ENCODE results near the gene RNF224.
A peak's percentile ranks its signal among the peaks of the same experiment; 100 is the strongest.

The RNF224 gene

GRCh38 chr9:137206602-137207001, 20.7 kb upstream of the RNF224 start:
- no peak overlapping the region for H3K27ac ChIP-seq (ENCODE audit: low read length, poor library complexity, severe bottlenecking)
- no peak overlapping the region for H2BK5ac ChIP-seq (ENCODE audit: low read depth, low read length, poor library complexity, severe bottlenecking)
- H3K23ac ChIP-seq (ENCODE audit: low read length in 2 of 2) = no peak overlapping the region
- no peak overlapping the region for H4K91ac ChIP-seq (ENCODE audit: low read length)
- WGBS = 94% methylated on average over 7 of the region's 7 CpGs
- H2BK120ac ChIP-seq (ENCODE audit: low read depth, low read length) = no peak overlapping the region
- H3K4me3 ChIP-seq (ENCODE audit: insufficient read depth in 1 of 2, low read depth in 1 of 2, low read length in 2 of 2) = peak overlapping the region in 1 of 2 experiments; percentile 96
- no peaks in the 10 kb centered on the region for H3K27me3 ChIP-seq (ENCODE audit: control insufficient read depth in 1 of 2, insufficient read depth in 1 of 2, low read length in 2 of 2)
- no peak overlapping the region for H3K14ac ChIP-seq (ENCODE audit: low read length in 2 of 2)
- H3K36me3 ChIP-seq (ENCODE audit: control insufficient read depth in 1 of 2, insufficient read depth in 2 of 2, low read depth in 1 of 2, low read length in 2 of 2) = peaks cover 19 to 39% of the 10 kb centered on the region in 2 experiments
- H2AFZ ChIP-seq (ENCODE audit: low read depth, low read length) = no peak overlapping the region
- no peak overlapping the region for H3K18ac ChIP-seq (ENCODE audit: low read depth in 1 of 2, low read length in 2 of 2)
- H3K79me1 ChIP-seq (replicated peaks; ENCODE audit: low read length, poor library complexity, severe bottlenecking) = peaks cover 30% of the 10 kb centered on the region
- no peaks in the 10 kb centered on the region for H3K9me3 ChIP-seq (ENCODE audit: control insufficient read depth, low read length)
- H3K9ac ChIP-seq (ENCODE audit: low read length) = peak overlapping the region; percentile 98
- H2AK5ac ChIP-seq (ENCODE audit: low read length, severe bottlenecking) = no peak overlapping the region
- H4K8ac ChIP-seq (ENCODE audit: low read length) = peak overlapping the region; percentile 5
- DNase-seq = no peak
- no peak overlapping the region for H2BK15ac ChIP-seq (ENCODE audit: low read depth, poor library complexity, severe bottlenecking)
- no peak overlapping the region for H2BK12ac ChIP-seq (ENCODE audit: low read length in 2 of 2)
- H3K4me2 ChIP-seq (ENCODE audit: low read length, poor library complexity, severe bottlenecking) = no peak overlapping the region
- H3K4me1 ChIP-seq (ENCODE audit: control insufficient read depth, insufficient read depth, low read depth, low read length) = peaks cover 26% of the 10 kb centered on the region
- H3K4ac ChIP-seq (ENCODE audit: low read depth in 1 of 2, low read length in 2 of 2) = no peak overlapping the region

- Histone ChIP-seq H3K79me1 (replicated peaks; ENCODE audit: low read length, poor library complexity, severe bottlenecking) (peaks cover 17% of the 10 kb centered on the region), H2BK12ac (ENCODE audit: low read length in 2 of 2) (no peak overlapping the region), H3K14ac (ENCODE audit: low read length in 2 of 2) (no peak overlapping the region), H3K23ac (ENCODE audit: low read length in 2 of 2) (no peak overlapping the region), H3K27me3 (ENCODE audit: control insufficient read depth in 1 of 2, insufficient read depth in 1 of 2, low read length in 2 of 2) (no peaks in the 10 kb centered on the region), H3K9ac (ENCODE audit: low read length) (no peak overlapping the region), H4K91ac (ENCODE audit: low read length) (no peak overlapping the region), H3K4me2 (ENCODE audit: low read length, poor library complexity, severe bottlenecking) (no peak overlapping the region), H3K27ac (ENCODE audit: low read length, poor library complexity, severe bottlenecking) (no peak overlapping the region), H2BK5ac (ENCODE audit: low read depth, low read length, poor library complexity, severe bottlenecking) (no peak overlapping the region), H3K4me1 (ENCODE audit: control insufficient read depth, insufficient read depth, low read depth, low read length) (peaks cover 10% of the 10 kb centered on the region), H3K18ac (ENCODE audit: low read depth in 1 of 2, low read length in 2 of 2) (no peak overlapping the region), H3K4me3 (ENCODE audit: insufficient read depth in 1 of 2, low read depth in 1 of 2, low read length in 2 of 2) (no peak overlapping the region), H3K4ac (ENCODE audit: low read depth in 1 of 2, low read length in 2 of 2) (no peak overlapping the region), H4K8ac (ENCODE audit: low read length) (no peak overlapping the region), H2BK120ac (ENCODE audit: low read depth, low read length) (no peak overlapping the region), H2AK5ac (ENCODE audit: low read length, severe bottlenecking) (no peak overlapping the region), H2BK15ac (ENCODE audit: low read depth, poor library complexity, severe bottlenecking) (no peak overlapping the region), H3K36me3 (ENCODE audit: control insufficient read depth in 1 of 2, insufficient read depth in 2 of 2, low read depth in 1 of 2, low read length in 2 of 2) (peaks cover 21 to 88% of the 10 kb centered on the region in 2 experiments), H2AFZ (ENCODE audit: low read depth, low read length) (no peak overlapping the region), H3K9me3 (ENCODE audit: control insufficient read depth, low read length) (no peaks in the 10 kb centered on the region)
- WGBS = 88% methylated on average over 13 of the region's 13 CpGs
- DNase-seq = no peak
Observed at GRCh38 chr9:137211532-137211931, 15.8 kb upstream of the RNF224 start.

- H3K14ac ChIP-seq (ENCODE audit: low read length in 2 of 2) = no peak overlapping the region
- H3K9me3 ChIP-seq (ENCODE audit: control insufficient read depth, low read length) = no peaks in the 10 kb centered on the region
- no peak overlapping the region for H4K8ac ChIP-seq (ENCODE audit: low read length)
- H3K23ac ChIP-seq (ENCODE audit: low read length in 2 of 2) = no peak overlapping the region
- H2AFZ ChIP-seq (ENCODE audit: low read depth, low read length) = no peak overlapping the region
- no peak overlapping the region for H2AK5ac ChIP-seq (ENCODE audit: low read length, severe bottlenecking)
- H3K9ac ChIP-seq (ENCODE audit: low read length) = no peak overlapping the region
- WGBS = 92% methylated on average over 21 of the region's 21 CpGs
- peaks cover 13 to 85% of the 10 kb centered on the region in 2 experiments for H3K36me3 ChIP-seq (ENCODE audit: control insufficient read depth in 1 of 2, insufficient read depth in 2 of 2, low read depth in 1 of 2, low read length in 2 of 2)
- no peak overlapping the region for H3K27ac ChIP-seq (ENCODE audit: low read length, poor library complexity, severe bottlenecking)
- no peak overlapping the region for H3K18ac ChIP-seq (ENCODE audit: low read depth in 1 of 2, low read length in 2 of 2)
- peaks cover 8% of the 10 kb centered on the region for H3K79me1 ChIP-seq (replicated peaks; ENCODE audit: low read length, poor library complexity, severe bottlenecking)
- no peak overlapping the region for H2BK12ac ChIP-seq (ENCODE audit: low read length in 2 of 2)
- H2BK120ac ChIP-seq (ENCODE audit: low read depth, low read length) = no peak overlapping the region
- no peak overlapping the region for H2BK15ac ChIP-seq (ENCODE audit: low read depth, poor library complexity, severe bottlenecking)
- peaks cover 14% of the 10 kb centered on the region for H3K4me1 ChIP-seq (ENCODE audit: control insufficient read depth, insufficient read depth, low read depth, low read length)
- H3K4ac ChIP-seq (ENCODE audit: low read depth in 1 of 2, low read length in 2 of 2) = no peak overlapping the region
- H3K4me2 ChIP-seq (ENCODE audit: low read length, poor library complexity, severe bottlenecking) = no peak overlapping the region
- no peak for DNase-seq
- H4K91ac ChIP-seq (ENCODE audit: low read length) = no peak overlapping the region
- H3K27me3 ChIP-seq (ENCODE audit: control insufficient read depth in 1 of 2, insufficient read depth in 1 of 2, low read length in 2 of 2) = no peaks in the 10 kb centered on the region
- no peak overlapping the region for H2BK5ac ChIP-seq (ENCODE audit: low read depth, low read length, poor library complexity, severe bottlenecking)
- H3K4me3 ChIP-seq (ENCODE audit: insufficient read depth in 1 of 2, low read depth in 1 of 2, low read length in 2 of 2) = no peak overlapping the region
Observed at GRCh38 chr9:137212520-137212919, 14.8 kb upstream of the RNF224 start.

- Histone ChIP-seq H2AK5ac (ENCODE audit: low read length, severe bottlenecking) (no peak overlapping the region), H3K4me3 (ENCODE audit: insufficient read depth in 1 of 2, low read depth in 1 of 2, low read length in 2 of 2) (no peak overlapping the region), H2BK5ac (ENCODE audit: low read depth, low read length, poor library complexity, severe bottlenecking) (no peak overlapping the region), H3K4me2 (ENCODE audit: low read length, poor library complexity, severe bottlenecking) (no peak overlapping the region), H3K9me3 (ENCODE audit: control insufficient read depth, low read length) (no peaks in the 10 kb centered on the region), H2BK15ac (ENCODE audit: low read depth, poor library complexity, severe bottlenecking) (no peak overlapping the region), H3K23ac (ENCODE audit: low read length in 2 of 2) (no peak overlapping the region), H3K18ac (ENCODE audit: low read depth in 1 of 2, low read length in 2 of 2) (no peak overlapping the region), H3K9ac (ENCODE audit: low read length) (no peak overlapping the region), H3K79me1 (replicated peaks; ENCODE audit: low read length, poor library complexity, severe bottlenecking) (peaks cover 7% of the 10 kb centered on the region), H2AFZ (ENCODE audit: low read depth, low read length) (no peak overlapping the region), H4K8ac (ENCODE audit: low read length) (peak overlapping the region; percentile 10), H3K14ac (ENCODE audit: low read length in 2 of 2) (no peak overlapping the region), H3K27ac (ENCODE audit: low read length, poor library complexity, severe bottlenecking) (no peak overlapping the region), H2BK120ac (ENCODE audit: low read depth, low read length) (no peak overlapping the region), H2BK12ac (ENCODE audit: low read length in 2 of 2) (no peak overlapping the region), H3K27me3 (ENCODE audit: control insufficient read depth in 1 of 2, insufficient read depth in 1 of 2, low read length in 2 of 2) (no peaks in the 10 kb centered on the region), H3K36me3 (ENCODE audit: control insufficient read depth in 1 of 2, insufficient read depth in 2 of 2, low read depth in 1 of 2, low read length in 2 of 2) (peaks cover 11 to 83% of the 10 kb centered on the region in 2 experiments), H3K4me1 (ENCODE audit: control insufficient read depth, insufficient read depth, low read depth, low read length) (peaks cover 23% of the 10 kb centered on the region), H3K4ac (ENCODE audit: low read depth in 1 of 2, low read length in 2 of 2) (no peak overlapping the region), H4K91ac (ENCODE audit: low read length) (no peak overlapping the region)
- DNase-seq = no peak
- 96% methylated on average over 49 of the region's 49 CpGs for WGBS
Observed at GRCh38 chr9:137213160-137214060, 13.9 kb upstream of the RNF224 start.
